Naive thymus-derived CD4-positive, alpha-beta T cell (primary cell): ENCODE measurements around the gene VAMP7. TPM values are rescaled to one million over a fixed set of nuclear protein-coding genes. Genes with fewer than 3 reads are reported as not detected.
A peak's percentile ranks its signal among the peaks of the same experiment; 100 is the strongest.

Experiments
- ATAC-seq: fragments of 150-1000 bp; cut with Tn5 transposase; 2 replicates; pipeline ENCODE4 v1.10.0; 2021; ENCODE audit warnings: mild to moderate bottlenecking, moderate library complexity
- CTCF ChIA-PET: fragments of 350-600 bp; sonication (Branson Sonifier 250); formaldehyde crosslinking; loops from one replicate; lab custom pipeline; 2021; ENCODE audit warnings: antibody characterized with exemption; lab: Charles Lee
- POLR2A ChIA-PET: fragments of 350-600 bp; sonication (Branson Sonifier 250); formaldehyde crosslinking; loops from one replicate; lab custom pipeline; 2021; ENCODE audit warnings: antibody characterized with exemption, inconsistent platforms; lab: Charles Lee
- DNase-seq, 9 donors: peaks; one replicate each; pipeline versions ENCODE4 v3.0.0 to v3.0.0-alpha.2; 2020 to 2022; ENCODE audit warnings: mixed read lengths in 1 of 9
- H3K27ac ChIP-seq: one replicate; pipeline ENCODE4 v1.7.0; 2013; ENCODE audit warnings: mild to moderate bottlenecking, low read depth, low read length, moderate library complexity
- H3K27me3 ChIP-seq, 2 donors: one replicate each; pipeline ENCODE4 v1.7.0; 2013; ENCODE audit warnings: low read length in 2 of 2, mild to moderate bottlenecking in 2 of 2, moderate library complexity in 2 of 2; ENCODE audit not compliant: control insufficient read depth in 2 of 2, insufficient read depth in 2 of 2
- H3K36me3 ChIP-seq, 3 experiments: 1 replicate in 2 of 3; 2 replicates in 1 of 3; pipeline ENCODE4 v1.7.0; 2013; ENCODE audit warnings: low read length in 3 of 3, mild to moderate bottlenecking in 3 of 3, moderate library complexity in 1 of 3; ENCODE audit not compliant: insufficient read depth in 3 of 3, control insufficient read depth in 2 of 3
- H3K4me1 ChIP-seq, 2 donors: one replicate each; pipeline ENCODE4 v1.7.0; 2013; ENCODE audit warnings: low read length in 2 of 2, mild to moderate bottlenecking in 2 of 2, moderate library complexity in 1 of 2; ENCODE audit not compliant: control insufficient read depth in 2 of 2, insufficient read depth in 2 of 2
- H3K4me3 ChIP-seq: 2 replicates; pipeline ENCODE4 v1.7.0; 2013; ENCODE audit warnings: mild to moderate bottlenecking, low read length
- H3K9me3 ChIP-seq, 3 experiments: 1 replicate in 2 of 3; 2 replicates in 1 of 3; pipeline ENCODE4 v1.7.0; 2013; ENCODE audit warnings: low read length in 3 of 3; ENCODE audit not compliant: control insufficient read depth in 2 of 3
- H3K27ac Mint-ChIP-seq, 9 donors: one replicate each; pipeline ENCODE4 v1.8.0; 2020 to 2022; ENCODE audit warnings: mixed read lengths in 9 of 9, mild to moderate bottlenecking in 8 of 9, moderate library complexity in 5 of 9, inconsistent platforms in 2 of 9
- H3K27me3 Mint-ChIP-seq, 5 donors: one replicate each; pipeline ENCODE4 v1.8.0; 2021 to 2022; ENCODE audit warnings: mixed read lengths in 5 of 5, mild to moderate bottlenecking in 1 of 5
- H3K36me3 Mint-ChIP-seq, 5 donors: one replicate each; pipeline ENCODE4 v1.8.0; 2020 to 2022; ENCODE audit warnings: mixed read lengths in 5 of 5, mild to moderate bottlenecking in 3 of 5, inconsistent platforms in 1 of 5
- H3K4me1 Mint-ChIP-seq, 7 donors: one replicate each; pipeline ENCODE4 v1.8.0; 2020 to 2022; ENCODE audit warnings: mixed read lengths in 7 of 7, mild to moderate bottlenecking in 3 of 7, inconsistent platforms in 1 of 7
- H3K4me3 Mint-ChIP-seq, 10 donors: one replicate each; pipeline ENCODE4 v1.8.0; 2020 to 2022; ENCODE audit warnings: mild to moderate bottlenecking in 10 of 10, mixed read lengths in 10 of 10, moderate library complexity in 6 of 10, inconsistent platforms in 2 of 10
- H3K9me3 Mint-ChIP-seq, 11 donors: one replicate each; pipeline ENCODE4 v1.8.0; 2020 to 2022; ENCODE audit warnings: mixed read lengths in 11 of 11, mild to moderate bottlenecking in 4 of 11, inconsistent platforms in 1 of 11, moderate library complexity in 1 of 11
- intact Hi-C, 2 donors: fragments of 100-400 bp; cut with micrococcal nuclease; formaldehyde crosslinking; loops; one replicate each; pipeline ENCODE4 v1.15.1; 2023
- polyA plus RNA-seq, 2 donors: library from polyadenylated mRNA; unstranded; fragments of 300-500 nt; fragmentation: Illumina TruSeq; gene quantifications; one replicate each; pipeline ENCODE4 v1.2.3, GENCODE V29; 2021
- total RNA-seq, 6 experiments: library from RNA in 5 of 6; stranded (reverse) in 5 of 6; gene quantifications; 1 replicate in 5 of 6; 2 replicates in 1 of 6; pipeline ENCODE4 v1.2.3 and lab custom pipeline; 2021 to 2026

VAMP7 gene
- total and polyA plus RNA-seq, 7 experiments from 2014 or later, result 18.5 to 61.2 (median 21.2) TPM

DNA sequence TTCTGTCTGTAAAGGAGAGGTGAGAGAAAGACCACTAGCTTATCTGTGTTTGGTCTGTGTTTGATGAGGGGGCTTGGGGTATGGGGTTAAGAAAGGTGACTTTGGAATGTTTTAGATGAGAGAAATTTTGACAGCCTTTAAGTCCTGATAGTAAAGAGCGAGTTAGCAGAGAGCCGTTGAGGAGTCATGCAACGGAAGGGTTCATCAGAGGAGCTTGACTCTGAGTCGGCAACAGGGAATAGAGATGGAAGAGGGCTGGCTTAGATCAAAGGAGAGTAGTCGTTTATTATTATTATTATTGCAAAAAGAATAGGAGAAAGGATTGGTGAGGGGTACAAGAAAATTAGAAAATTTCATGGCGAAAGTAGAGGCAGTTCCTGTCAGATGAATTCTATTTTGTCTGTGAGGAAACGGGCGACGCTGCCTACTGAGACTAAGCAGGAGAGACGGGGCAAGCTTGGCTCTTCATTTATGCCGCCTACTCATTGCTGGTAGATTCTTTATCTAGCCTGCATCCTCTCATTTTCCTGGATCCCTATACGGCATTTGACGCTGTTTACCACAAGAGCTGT, 473 bp upstream of the VAMP7 start:
- intact Hi-C loops, result loop anchor here (1.0 to 5.0 kb wide), 9 partner anchors 113 to 900 kb away; partner anchors contain the start of genes BRCC3 (in 1 of the 2), CMC4 (in 1 of the 2), FUNDC2 (in 1 of the 2) and MTCP1 (in 1 of the 2)
- peaks cover 0 to 8% (median 0%) of the 10 kb centered on the region in 11 donors for H3K9me3 Mint-ChIP-seq
- H3K4me3 ChIP-seq, result peak overlapping the region; percentile 55

DNA sequence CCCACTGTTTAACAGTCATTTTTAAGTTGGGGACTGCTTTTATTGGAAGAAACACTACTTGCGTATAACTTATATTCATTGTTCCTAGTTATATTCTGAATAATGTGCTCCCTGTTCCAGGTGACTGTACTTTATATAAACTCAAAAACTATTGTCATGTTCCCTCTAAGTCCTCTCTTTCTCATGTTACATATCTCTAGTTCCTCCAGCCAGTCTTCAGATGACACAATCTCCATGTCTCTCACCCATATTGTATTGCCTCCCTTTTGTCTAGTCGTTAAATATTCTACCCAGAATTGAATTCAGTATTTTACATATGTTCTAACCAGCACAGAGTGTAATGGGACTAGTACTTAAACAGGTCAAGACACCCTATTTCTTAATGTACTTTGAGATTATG, 5.3 kb downstream of the VAMP7 start:
- Histone ChIP-seq H3K36me3 (peaks cover 0 to 3% (median 0%) of the 10 kb centered on the region in 3 experiments), H3K27ac (no peak overlapping the region), H3K9me3 (no peaks in the 10 kb centered on the region), H3K4me1 (peaks cover 5 to 9% of the 10 kb centered on the region in 2 donors), H3K27me3 (no peaks in the 10 kb centered on the region), H3K4me3 (no peak overlapping the region)
- ATAC-seq, result no peak
- intact Hi-C loops, result no loop called here
- Mint-ChIP-seq H3K27ac (no peak overlapping the region), H3K9me3 (peaks cover 0 to 8% (median 0%) of the 10 kb centered on the region in 11 donors), H3K27me3 (no peaks in the 10 kb centered on the region), H3K4me3 (peak overlapping the region in 1 of 10 donors; percentile 36), H3K36me3 (peaks cover 4 to 12% (median 9%) of the 10 kb centered on the region in 5 donors), H3K4me1 (peaks cover 32 to 69% (median 57%) of the 10 kb centered on the region in 7 donors)
- ChIA-PET CTCF (no interaction called here), POLR2A (no interaction called here)
- no peak for DNase-seq

More for the DNA sequence above, 473 bp upstream of the VAMP7 start:
- H3K27ac Mint-ChIP-seq, result peak overlapping the region; percentile 63 to 98 (median 92)
- H3K4me3 Mint-ChIP-seq, result peak overlapping the region; percentile 86 to 97 (median 92)
- ChIA-PET POLR2A (no interaction called here), CTCF (no interaction called here)
- peaks cover 16 to 33% (median 27%) of the 10 kb centered on the region in 7 donors for H3K4me1 Mint-ChIP-seq
- ATAC-seq (no peak), DNase-seq (peak in 1 of 9 donors; percentile 3)
- peak overlapping the region; percentile 78 for H3K27ac ChIP-seq
- peaks cover 0 to under 1% of the 10 kb centered on the region in 2 donors for H3K27me3 ChIP-seq
- peaks cover 0 to 7% (median 4%) of the 10 kb centered on the region in 5 donors for H3K27me3 Mint-ChIP-seq
- H3K36me3 ChIP-seq, result no peaks in the 10 kb centered on the region
- H3K36me3 Mint-ChIP-seq, result peaks cover 0 to 6% (median 4%) of the 10 kb centered on the region in 5 donors
- peaks cover 0 to 5% of the 10 kb centered on the region in 2 donors for H3K4me1 ChIP-seq
- no peaks in the 10 kb centered on the region for H3K9me3 ChIP-seq

DNA sequence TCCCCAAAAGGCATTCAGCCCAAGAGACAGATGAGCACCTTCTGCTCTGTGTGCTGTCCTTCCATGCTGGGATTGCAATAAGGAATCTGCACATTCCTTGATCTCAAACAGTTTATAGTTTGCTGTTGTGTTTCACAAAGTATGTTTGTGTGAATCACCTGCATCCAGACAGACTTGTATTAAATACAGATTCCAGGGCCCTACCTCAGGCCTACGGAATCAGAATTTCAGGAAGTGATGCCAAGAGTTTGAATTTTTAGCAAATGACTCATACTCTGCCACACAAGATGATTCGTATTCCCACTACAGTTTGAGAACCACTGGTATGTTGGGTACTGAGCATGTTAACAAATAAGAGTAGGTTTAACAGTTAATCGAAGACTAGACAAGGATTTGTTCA, 7.0 kb downstream of the VAMP7 start:
- H3K27ac ChIP-seq, result no peak overlapping the region
- peaks cover 0 to 3% (median 0%) of the 10 kb centered on the region in 11 donors for H3K9me3 Mint-ChIP-seq
- no peaks in the 10 kb centered on the region for H3K27me3 Mint-ChIP-seq
- no peak overlapping the region for H3K4me3 Mint-ChIP-seq
- H3K9me3 ChIP-seq, result no peaks in the 10 kb centered on the region
- CTCF ChIA-PET, result no interaction called here
- no peak overlapping the region for H3K27ac Mint-ChIP-seq
- no peak overlapping the region for H3K4me3 ChIP-seq
- peaks cover 22 to 54% (median 49%) of the 10 kb centered on the region in 7 donors for H3K4me1 Mint-ChIP-seq
- POLR2A ChIA-PET, result no interaction called here
- no peaks in the 10 kb centered on the region for H3K27me3 ChIP-seq
- H3K36me3 ChIP-seq, result peaks cover 0 to 3% (median 0%) of the 10 kb centered on the region in 3 experiments
- DNase-seq (no peak), ATAC-seq (no peak)
- intact Hi-C loops, result no loop called here
- H3K36me3 Mint-ChIP-seq, result peaks cover 6 to 16% (median 11%) of the 10 kb centered on the region in 5 donors
- H3K4me1 ChIP-seq, result peaks cover 0 to 9% of the 10 kb centered on the region in 2 donors

DNA sequence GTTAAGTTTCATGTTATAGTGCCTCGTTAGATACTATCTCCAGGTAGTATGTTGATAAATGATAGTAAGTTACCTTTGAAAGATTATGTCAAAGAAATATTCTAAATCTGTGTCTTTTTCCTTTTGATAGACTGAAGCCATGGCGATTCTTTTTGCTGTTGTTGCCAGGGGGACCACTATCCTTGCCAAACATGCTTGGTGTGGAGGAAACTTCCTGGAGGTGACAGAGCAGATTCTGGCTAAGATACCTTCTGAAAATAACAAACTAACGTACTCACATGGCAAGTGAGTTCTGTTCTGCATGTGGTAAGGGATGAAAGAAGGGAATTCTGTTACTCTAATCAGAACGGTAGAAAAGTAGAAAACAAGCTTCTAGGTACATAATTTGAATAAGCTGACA, 8.2 kb downstream of the VAMP7 start:
- H3K27ac Mint-ChIP-seq, result no peak overlapping the region
- peaks cover 24 to 59% (median 48%) of the 10 kb centered on the region in 7 donors for H3K4me1 Mint-ChIP-seq

DNA sequence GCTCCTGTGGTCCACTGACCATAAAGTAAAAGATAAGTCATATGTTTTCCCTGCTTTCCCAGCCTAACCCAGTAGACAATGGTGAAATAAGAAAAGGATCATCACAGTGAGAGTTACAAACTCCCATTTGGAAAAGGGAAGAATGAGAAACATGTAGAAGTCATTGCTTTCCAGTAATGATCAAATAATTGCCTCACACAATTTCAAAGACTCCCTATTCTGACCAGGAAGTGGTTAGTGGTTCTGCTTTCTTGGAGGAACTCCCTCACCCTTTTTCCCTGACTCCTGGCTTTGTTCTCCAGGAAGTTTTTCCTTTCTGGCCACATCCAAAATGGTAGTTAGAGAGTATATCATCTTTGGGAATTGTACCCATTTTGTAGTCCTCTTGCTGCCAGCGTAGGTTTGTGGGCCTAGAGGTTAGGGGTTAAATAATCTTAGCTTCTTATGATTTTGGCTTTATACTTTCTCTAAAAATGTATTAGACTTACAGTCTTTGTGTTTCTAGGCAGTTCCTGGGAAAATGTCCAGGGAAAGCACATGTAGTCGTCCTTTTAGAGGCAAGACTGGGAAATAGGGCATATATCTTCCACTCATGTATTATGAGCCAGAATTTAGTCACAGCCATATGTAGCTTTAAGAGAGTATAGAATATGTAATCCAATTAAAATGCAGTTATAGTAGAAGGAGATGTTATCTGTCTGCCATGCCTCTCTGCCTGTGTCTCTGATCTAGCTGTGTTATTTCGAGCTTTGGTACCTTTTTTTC, 10.5 kb downstream of the VAMP7 start:
- DNase-seq (no peak), ATAC-seq (no peak)
- peaks cover 12 to 45% (median 36%) of the 10 kb centered on the region in 7 donors for H3K4me1 Mint-ChIP-seq
- Histone ChIP-seq H3K27ac (no peak overlapping the region), H3K4me3 (no peak overlapping the region), H3K36me3 (peaks cover 0 to 3% (median 0%) of the 10 kb centered on the region in 3 experiments), H3K9me3 (no peaks in the 10 kb centered on the region), H3K27me3 (no peaks in the 10 kb centered on the region), H3K4me1 (peaks cover 0 to 9% of the 10 kb centered on the region in 2 donors)
- ChIA-PET CTCF (no interaction called here), POLR2A (no interaction called here)
- H3K4me3 Mint-ChIP-seq, result no peak overlapping the region
- peaks cover 0 to 5% (median 0%) of the 10 kb centered on the region in 11 donors for H3K9me3 Mint-ChIP-seq
- no peak overlapping the region for H3K27ac Mint-ChIP-seq
- H3K27me3 Mint-ChIP-seq, result no peaks in the 10 kb centered on the region
- peaks cover 11 to 25% (median 20%) of the 10 kb centered on the region in 5 donors for H3K36me3 Mint-ChIP-seq
- intact Hi-C loops, result no loop called here

More for the DNA sequence above, 8.2 kb downstream of the VAMP7 start:
- Histone ChIP-seq H3K9me3 (no peaks in the 10 kb centered on the region), H3K4me3 (no peak overlapping the region), H3K36me3 (peaks cover 0 to 3% (median 0%) of the 10 kb centered on the region in 3 experiments), H3K4me1 (peaks cover 0 to 9% of the 10 kb centered on the region in 2 donors), H3K27me3 (no peaks in the 10 kb centered on the region), H3K27ac (no peak overlapping the region)
- no peaks in the 10 kb centered on the region for H3K27me3 Mint-ChIP-seq
- H3K36me3 Mint-ChIP-seq, result peaks cover 12 to 16% (median 14%) of the 10 kb centered on the region in 5 donors
- H3K4me3 Mint-ChIP-seq, result no peak overlapping the region
- CTCF ChIA-PET, result no interaction called here
- DNase-seq (no peak), ATAC-seq (no peak)
- POLR2A ChIA-PET, result no interaction called here
- intact Hi-C loops, result no loop called here
- H3K9me3 Mint-ChIP-seq, result peaks cover 0 to 3% (median 0%) of the 10 kb centered on the region in 11 donors

DNA sequence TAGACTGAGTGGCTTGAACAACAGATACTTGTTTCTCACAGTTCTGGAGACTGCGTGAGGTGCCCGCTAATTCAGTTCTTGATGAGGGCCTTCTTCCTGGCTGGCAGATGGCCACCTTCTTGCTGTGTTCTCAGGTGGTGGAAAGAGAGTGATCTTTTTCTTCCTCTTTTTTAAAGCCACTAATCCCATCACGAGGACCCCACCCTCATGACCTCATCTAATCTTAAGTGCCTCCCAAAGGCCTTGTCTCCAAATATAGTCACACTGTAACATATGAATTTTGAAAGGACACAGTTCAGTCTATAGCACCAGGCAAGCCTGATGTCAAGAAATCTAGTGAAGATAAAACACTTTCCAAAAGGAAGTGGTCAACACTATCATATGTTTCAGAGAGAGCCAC, 12.4 kb downstream of the VAMP7 start:
- no peak overlapping the region for H3K27ac Mint-ChIP-seq
- ATAC-seq, result no peak
- H3K4me1 ChIP-seq, result peaks cover 0 to 1% of the 10 kb centered on the region in 2 donors
- no peak overlapping the region for H3K4me3 Mint-ChIP-seq
- no peaks in the 10 kb centered on the region for H3K27me3 ChIP-seq
- no peaks in the 10 kb centered on the region for H3K9me3 ChIP-seq
- no peak for DNase-seq
- no peaks in the 10 kb centered on the region for H3K27me3 Mint-ChIP-seq
- ChIA-PET CTCF (no interaction called here), POLR2A (no interaction called here)
- H3K36me3 Mint-ChIP-seq, result peaks cover 11 to 35% (median 19%) of the 10 kb centered on the region in 5 donors
- H3K27ac ChIP-seq, result no peak overlapping the region
- H3K4me3 ChIP-seq, result no peak overlapping the region
- peaks cover 0 to 3% (median under 1%) of the 10 kb centered on the region in 3 experiments for H3K36me3 ChIP-seq
- H3K4me1 Mint-ChIP-seq, result peaks cover 0 to 36% (median 20%) of the 10 kb centered on the region in 7 donors
- peaks cover 0 to 6% (median 0%) of the 10 kb centered on the region in 11 donors for H3K9me3 Mint-ChIP-seq
- intact Hi-C loops, result no loop called here
